GM19463 (cell line): ENCODE results near the gene AHNAK.
"Not testable (repeated sequence)": the region's sequence is repeated elsewhere in the genome, so short reads cannot be mapped to it uniquely, and the experiment has no call there.

Source experiments
- ATAC-seq: cut with Tn5 transposase; IDR thresholded peaks from one replicate; pipeline ENCODE4 v1.9.1; 2021; ENCODE audit warnings: mild to moderate bottlenecking, moderate library complexity; ENCODE audit not compliant: unreplicated experiment

Gene AHNAK

GRCh38 chr11:62462508-62462892 lies 84.1 kb downstream of the AHNAK start:
- ATAC-seq: no peak

- no peak for ATAC-seq
Measured at GRCh38 chr11:62461740-62462507, 84.7 kb downstream of the AHNAK start.

GRCh38 chr11:62459080-62459479 lies 87.5 kb downstream of the AHNAK start:
- ATAC-seq: no peak

GRCh38 chr11:62458212-62459002 lies 88.2 kb downstream of the AHNAK start:
- ATAC-seq: no peak

- ATAC-seq: no peak
Measured at GRCh38 chr11:62457478-62457877, 89.1 kb downstream of the AHNAK start.

GRCh38 chr11:62456630-62457029 lies 90.0 kb downstream of the AHNAK start:
- no peak for ATAC-seq

GRCh38 chr11:62452839-62453468 lies 93.7 kb downstream of the AHNAK start:
- no peak for ATAC-seq

- ATAC-seq: no peak
Measured at GRCh38 chr11:62452261-62452660, 94.3 kb downstream of the AHNAK start.

- no peak for ATAC-seq
Measured at GRCh38 chr11:62451241-62451621, 95.4 kb downstream of the AHNAK start.

GRCh38 chr11:62450543-62451240 lies 95.9 kb downstream of the AHNAK start:
- ATAC-seq: no peak

- not testable (repeated sequence) for ATAC-seq
Measured at GRCh38 chr11:62449912-62450311, 96.7 kb downstream of the AHNAK start.

GRCh38 chr11:62449451-62449851 lies 97.2 kb downstream of the AHNAK start:
- no peak for ATAC-seq

- ATAC-seq: no peak
Measured at GRCh38 chr11:62446091-62446490, 100.5 kb downstream of the AHNAK start.

- no peak for ATAC-seq
Measured at GRCh38 chr11:62445314-62445740, 101.3 kb downstream of the AHNAK start.

- ATAC-seq: no peak
Measured at GRCh38 chr11:62444835-62445234, 101.8 kb downstream of the AHNAK start.

- ATAC-seq: no peak
Measured at GRCh38 chr11:62444236-62444833, 102.3 kb downstream of the AHNAK start.

GRCh38 chr11:62443390-62444235 lies 103.0 kb downstream of the AHNAK start:
- no peak for ATAC-seq

GRCh38 chr11:62439785-62440602 lies 106.6 kb downstream of the AHNAK start:
- no peak for ATAC-seq

GRCh38 chr11:62438641-62439040 lies 108.0 kb downstream of the AHNAK start:
- ATAC-seq: no peak
